Ramos (cell line): ENCODE data around the gene TRIP4.
"Not testable (repeated sequence)": the region's sequence is repeated elsewhere in the genome, so short reads cannot be mapped to it uniquely, and the experiment has no call there.

ENCODE experiments used
- in situ Hi-C: fragments of 300-500 bp; cut with MboI; formaldehyde crosslinking; loops from one replicate; pipeline ENCODE4 v1.14.3; 2022; ENCODE audit warnings: low sequenced_read_pairs; ENCODE audit not compliant: unreplicated experiment

The TRIP4 gene

DNA sequence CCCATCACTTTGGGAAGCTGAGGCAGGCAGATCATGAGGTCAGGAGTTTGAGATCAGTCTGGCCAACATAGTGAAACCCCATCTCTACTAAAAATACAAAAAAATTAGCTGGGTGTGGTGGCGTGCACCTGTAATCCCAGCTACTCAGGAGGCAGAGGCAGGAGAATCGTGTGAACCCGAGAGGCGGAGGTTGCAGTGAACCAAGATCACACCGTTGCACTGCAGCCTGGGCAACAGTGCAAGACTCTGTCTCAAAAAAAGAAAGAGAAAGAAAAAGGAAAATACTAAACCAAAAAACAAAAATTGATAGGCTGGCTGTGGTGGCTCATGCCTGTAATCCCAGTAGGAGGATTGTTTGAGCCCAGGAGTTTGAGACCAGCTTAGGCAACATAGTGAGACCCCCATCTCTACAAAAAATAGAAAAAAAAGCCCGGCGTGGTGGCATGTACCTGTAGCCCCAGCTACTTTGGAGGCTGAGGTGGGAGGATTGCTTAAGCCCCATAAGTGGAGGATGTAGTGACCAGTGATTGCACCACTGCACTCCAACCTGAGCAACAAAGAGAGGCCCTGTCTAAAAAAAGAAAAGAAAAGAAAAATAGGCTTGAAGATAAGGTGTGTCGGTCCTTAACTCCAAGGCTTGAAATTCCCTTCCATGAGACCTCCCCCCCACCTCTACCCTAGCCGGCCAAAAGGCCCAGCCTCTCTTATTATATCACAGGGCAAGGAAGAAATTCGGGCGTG lies 7.3 kb upstream of the TRIP4 start:
- in situ Hi-C loops = not testable (repeated sequence)

DNA sequence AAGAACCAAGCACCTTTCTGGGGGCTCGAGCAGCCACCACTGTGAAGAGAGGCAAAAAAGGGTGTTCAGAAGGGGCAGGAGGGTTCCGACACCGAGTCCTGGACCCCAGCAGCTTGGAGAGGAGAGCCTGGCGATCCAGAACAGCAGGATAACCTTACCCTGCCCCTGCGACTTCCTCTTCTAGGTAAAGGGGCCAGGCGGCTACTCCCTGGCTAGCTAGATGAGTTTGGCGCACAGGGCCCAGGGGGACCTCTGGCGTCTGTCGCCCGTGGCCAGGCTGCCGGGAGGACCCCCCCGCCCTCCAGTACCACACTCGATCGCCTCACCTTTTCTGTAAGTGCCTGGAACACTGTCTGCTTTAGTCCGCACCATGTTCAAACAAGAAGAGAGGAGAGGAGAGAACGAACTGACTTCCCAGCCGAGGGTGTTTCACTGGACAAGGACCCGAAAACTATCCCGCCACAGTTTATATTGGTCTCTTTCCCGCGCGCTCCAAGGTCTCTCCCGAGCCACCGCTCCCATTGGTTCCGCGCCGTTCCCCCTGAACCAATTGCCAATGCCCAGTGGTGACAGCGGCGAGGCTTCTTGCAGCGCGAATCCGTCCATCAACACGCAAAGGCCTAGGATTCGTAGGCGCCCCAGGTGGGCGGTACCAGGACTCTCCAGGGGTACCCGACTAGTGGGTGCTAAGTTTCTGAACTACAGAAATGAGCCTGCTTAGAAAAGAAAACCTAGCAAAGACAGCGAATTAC lies 6.5 kb upstream of the TRIP4 start, which contains the start of gene PCLAF:
Gene PCLAF, minus strand, starts transcription at position 442 of the 752 bp plus-strand sequence. Its CDS starts 70 bp downstream, at position 372.
- in situ Hi-C loops = no loop called here

DNA sequence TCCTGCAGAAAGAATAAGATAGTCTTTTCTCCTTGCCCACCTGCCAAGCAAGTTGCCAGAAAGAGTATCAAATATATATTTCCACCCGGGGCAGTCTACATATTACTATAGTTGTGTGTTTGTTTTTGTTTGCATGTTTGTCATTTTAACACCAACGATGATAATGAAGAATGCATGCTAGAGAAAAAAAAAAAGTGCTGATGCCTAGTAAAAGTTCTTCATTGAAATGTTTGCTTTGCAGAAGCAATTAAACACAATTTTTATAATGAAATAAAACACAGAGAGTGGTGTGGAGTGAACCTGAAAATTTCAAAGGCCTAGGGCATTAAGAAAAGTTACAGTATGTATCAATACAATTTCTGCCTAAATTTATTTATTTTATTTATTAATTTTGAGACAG lies 3.9 kb upstream of the TRIP4 start:
- in situ Hi-C loops = no loop called here

DNA sequence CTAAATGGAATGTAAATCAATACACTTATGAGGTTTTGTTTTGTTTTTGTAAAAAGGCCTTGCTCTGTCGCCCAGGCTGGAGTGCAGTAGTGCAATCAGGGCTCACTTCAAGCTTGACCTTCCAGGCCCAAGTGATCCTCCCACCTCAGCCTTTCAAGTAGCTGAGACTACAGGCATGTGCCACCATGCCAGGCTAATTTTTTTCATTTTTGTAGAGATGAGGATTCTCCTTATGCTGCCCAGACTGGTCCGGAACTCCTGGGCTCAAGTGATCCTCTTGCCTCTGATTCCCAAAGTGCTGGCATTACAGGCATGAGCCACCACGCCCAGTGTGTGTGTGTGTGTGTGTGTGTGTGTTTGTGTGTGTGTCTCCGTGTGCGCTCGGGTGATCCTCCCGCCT lies 1.3 kb upstream of the TRIP4 start:
- in situ Hi-C loops = no loop called here

DNA sequence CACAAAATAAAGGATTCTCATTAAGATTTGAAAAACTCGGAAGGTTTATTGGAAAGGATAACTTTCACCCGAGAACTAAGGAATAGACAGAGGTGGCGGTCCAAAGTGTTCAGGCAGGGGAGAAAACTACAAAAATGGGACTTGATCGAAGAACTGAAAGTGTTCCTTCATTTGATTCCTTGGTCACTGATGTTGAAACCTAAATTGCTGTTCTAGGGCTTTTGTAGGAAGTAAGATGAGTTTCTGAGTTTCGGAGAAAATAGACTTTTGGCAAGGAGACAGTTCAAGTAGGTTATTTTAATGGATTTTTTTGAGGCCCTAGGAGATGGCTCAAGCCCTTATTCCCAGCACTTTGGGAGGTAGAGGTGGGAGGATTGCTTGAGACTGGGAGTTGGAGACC lies 1.4 kb downstream of the TRIP4 start:
- in situ Hi-C loops = no loop called here

DNA sequence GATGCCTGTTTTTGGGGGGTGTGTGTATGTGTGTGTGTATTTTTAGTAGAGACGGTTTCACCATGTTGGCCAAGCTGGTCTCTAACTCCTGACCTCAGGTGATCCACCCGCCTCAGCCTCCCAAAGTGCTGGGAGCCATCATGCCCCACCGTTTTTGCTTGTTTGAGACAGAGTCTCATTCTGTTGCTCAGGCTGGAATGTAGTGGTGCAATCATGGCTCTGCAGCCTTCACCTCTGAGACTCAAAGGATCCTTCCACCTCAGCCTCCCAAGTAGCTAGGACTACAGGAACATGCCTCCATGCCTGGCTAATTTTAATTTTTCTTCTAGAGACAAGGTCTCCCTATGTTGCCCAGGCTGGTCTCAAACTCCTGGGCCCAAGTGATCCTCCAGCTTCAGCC lies 4.8 kb downstream of the TRIP4 start:
- in situ Hi-C loops = not testable (repeated sequence)

DNA sequence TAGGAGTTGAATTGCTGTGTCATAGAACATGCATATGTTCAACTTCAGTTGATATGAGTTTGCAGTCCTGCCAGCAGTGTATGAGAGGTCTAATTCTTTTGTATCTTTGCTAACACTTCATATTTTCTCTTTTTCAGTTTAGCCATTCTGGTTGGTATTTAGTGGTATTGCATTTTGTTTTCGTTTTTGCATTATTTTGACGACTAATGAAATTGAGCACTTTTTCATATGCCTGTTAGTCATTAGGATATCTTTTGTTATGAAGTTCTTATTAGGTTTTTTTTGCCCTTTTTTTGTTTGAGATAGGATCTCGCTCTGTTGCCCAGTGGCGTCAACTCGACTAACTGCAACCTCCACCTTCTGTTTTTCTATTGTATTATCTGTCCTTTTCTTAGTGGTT lies 9.2 kb downstream of the TRIP4 start:
- in situ Hi-C loops = no loop called here

DNA sequence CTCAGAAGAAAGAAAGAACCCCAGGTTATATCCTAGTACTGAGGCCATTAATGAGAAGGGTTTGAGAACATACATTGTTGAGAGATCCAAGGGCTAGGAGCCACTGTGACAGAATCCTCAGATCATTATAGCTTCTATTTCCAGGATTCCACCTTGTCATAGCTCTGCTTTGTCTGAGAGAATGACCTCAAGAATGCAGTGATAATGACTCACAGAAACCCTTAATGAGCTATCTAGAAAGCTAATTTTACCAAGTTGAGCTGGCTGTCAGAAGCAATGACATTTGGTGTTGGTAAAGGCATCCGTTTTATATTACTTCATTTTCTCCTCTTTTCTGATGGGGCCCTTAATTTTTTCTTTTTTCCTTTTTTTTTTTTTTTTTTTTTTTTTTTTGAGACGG lies 10.9 kb downstream of the TRIP4 start:
- in situ Hi-C loops = no loop called here

DNA sequence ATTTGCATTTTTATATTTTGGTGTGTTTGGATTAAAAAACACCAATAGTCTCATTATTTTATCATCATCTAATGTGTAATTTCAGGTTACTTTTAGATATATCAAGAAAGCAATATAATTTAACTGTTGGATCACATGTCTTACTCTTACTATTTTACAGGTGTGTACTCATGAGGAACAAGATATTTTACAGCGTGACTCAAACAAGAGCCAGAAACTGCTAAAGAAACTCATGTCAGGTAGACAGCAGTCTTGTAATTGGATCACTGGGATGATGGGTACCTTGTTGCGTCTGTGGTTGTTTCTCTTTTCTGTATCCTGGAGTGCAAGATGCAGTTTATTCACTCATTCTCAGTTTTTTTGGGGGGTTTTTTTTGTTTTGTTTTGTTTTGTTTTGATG lies 12.9 kb downstream of the TRIP4 start:
- in situ Hi-C loops = no loop called here

DNA sequence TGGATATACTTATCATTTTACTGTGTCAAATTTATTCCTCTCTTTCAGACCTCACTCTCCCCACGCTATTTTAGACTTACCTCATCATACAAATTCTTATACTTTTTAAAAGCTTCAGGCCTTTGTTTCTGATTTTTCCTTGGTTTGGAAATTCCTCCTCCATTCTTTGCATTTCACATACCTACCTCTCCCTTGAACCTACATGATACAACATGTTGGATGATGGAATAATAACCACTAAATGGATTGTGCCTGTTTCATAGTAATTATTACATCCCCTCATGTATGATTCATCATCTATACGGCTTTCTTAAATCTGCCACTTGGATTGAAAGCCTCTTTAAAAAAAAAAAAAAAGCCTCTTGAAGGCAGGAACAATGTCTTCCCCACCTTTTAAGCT lies 24.6 kb downstream of the TRIP4 start:
- in situ Hi-C loops = no loop called here

DNA sequence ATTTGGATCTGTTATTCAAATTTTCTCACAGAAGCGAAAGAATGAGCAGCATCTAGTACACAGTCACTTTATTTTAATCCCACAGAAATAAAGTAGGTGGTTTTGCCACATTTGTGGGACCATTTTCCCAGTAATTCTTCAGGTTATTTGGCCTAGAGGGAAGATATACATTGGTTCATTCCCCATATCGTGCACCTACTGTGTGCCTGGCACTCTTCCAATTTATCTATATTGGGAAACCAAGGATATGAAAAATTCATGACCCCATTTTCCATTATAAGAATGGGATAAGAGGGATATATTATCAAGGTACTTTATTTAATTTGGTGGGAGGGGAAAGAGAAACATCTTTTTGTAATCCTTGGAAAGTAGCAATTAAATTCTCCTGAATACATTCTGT lies 35.1 kb downstream of the TRIP4 start:
- in situ Hi-C loops = no loop called here

DNA sequence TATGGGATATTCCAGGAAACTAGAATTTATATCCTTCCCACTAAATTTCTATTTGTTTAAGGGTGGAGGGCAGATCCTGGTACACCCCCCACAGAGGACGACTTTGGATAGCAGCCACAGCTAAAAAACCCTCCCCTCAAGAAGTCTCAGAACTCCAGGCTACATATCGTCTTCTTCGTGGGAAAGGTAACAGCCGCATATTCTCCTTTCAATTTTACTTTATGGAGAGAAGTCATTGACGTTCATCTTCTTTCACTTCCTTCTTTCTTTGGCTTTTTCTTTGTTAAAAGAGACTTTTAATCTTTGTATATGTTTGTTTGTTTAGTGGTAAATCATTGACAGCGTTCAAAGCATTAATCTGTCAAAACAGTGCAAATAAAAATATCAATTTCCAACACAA lies 36.3 kb downstream of the TRIP4 start:
- in situ Hi-C loops = no loop called here

DNA sequence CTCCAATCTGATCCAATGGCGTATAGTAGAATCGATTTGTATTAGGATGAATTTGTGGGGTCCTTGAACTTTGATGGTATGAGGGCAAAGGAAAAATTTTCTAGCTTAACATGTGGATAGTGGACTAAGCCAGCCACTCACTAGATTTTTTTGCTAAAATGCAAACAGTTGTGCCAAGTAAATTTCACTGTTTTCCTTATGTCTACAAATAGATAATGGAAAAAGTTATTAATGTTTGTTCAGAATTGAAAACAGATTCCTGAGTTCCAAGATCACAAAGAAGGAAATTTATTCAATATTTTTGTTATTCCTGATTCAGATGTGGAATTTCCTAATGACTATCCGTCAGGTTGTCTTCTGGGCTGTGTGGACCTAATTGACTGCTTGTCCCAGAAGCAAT lies 37.6 kb downstream of the TRIP4 start:
- in situ Hi-C loops = loop anchor here (5.0 kb wide), 1 partner anchor 302 kb away; no protein-coding TSS in a partner anchor

DNA sequence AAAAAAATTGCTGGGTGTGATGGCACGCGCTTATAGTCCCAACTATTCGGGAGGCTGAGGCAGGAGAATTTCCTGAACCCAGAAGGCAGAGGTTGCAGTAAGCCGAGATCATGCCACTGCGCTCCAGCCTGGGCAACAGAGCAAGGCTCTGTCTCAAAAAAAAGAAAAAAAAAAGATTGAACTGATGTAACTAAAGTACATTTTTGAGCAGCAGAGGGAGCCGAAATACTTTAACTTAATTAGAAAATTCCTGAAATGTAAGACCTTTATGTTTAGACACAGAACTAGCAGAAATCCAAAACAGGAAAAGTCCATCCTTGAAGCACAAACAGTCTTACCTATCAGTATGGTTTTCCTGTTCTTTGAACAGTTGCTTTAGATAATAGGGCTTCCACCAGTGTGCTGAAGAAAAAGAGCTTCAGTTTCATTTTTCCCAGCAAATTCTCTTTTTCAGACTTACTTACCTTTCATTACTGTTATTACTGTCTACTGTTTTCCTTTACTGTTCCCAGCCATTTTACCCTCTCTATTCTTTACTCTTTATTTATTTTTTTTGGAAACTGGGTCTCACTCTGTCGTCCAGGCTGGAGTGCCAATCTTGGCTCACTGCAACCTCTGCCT lies 39.3 kb downstream of the TRIP4 start:
- in situ Hi-C loops = loop anchor here (5.0 kb wide), 1 partner anchor 300 kb away; no protein-coding TSS in a partner anchor

DNA sequence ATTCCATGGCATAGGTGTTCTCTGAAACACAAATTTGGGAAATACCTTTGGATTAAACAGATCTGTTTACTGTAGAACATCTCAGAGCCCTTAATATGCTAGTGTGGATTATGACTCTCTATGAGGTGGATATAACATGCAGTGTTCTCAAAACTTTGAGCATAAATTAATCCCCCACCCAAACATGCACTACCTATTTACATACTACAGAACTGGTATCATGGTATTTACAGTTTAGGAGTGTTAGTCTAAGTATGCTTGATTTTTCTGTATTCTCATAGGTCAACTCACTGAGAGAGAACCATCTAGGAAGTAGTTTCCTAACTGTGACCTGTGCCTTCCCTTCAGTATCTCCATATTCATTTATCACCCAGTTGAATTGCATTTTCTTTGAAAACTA lies 41.8 kb downstream of the TRIP4 start:
- in situ Hi-C loops = loop anchor here (5.0 kb wide), 1 partner anchor 298 kb away; no protein-coding TSS in a partner anchor

DNA sequence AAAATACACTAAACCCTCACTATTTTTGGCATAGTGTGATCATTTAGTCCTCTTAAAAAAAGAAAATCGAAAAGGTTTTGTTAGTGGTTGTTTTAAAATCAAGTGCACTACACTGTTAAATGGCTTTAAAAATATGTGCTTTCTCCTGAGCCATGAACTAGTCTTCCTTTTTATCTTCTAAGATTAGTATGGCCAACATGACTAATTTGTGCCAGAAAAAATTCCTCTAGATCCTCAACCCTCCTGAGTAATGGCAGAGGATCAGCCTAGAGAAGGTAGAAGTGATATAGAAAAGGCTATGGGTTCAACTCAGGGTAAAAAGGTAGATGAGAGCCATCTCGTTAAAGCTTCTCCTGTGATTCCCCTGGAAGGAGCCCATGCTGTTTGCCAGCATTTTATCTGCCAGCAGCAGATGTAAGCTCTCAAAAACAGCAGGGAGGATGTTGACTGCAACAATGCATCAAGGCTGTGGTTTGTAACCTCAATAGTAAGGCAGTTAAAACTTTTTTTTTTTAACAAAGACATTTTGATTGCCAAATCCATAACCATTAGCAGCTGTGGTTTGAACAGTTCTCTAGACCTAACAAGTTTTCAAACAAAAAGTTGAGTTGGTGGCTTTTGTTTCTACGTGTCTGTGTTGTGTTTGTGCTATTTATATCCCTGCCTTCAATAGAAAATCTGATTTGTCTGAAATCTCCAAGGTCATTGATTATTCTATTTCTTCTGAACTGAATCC lies 42.5 kb downstream of the TRIP4 start:
- in situ Hi-C loops = loop anchor here (5.0 kb wide), 1 partner anchor 297 kb away; no protein-coding TSS in a partner anchor

DNA sequence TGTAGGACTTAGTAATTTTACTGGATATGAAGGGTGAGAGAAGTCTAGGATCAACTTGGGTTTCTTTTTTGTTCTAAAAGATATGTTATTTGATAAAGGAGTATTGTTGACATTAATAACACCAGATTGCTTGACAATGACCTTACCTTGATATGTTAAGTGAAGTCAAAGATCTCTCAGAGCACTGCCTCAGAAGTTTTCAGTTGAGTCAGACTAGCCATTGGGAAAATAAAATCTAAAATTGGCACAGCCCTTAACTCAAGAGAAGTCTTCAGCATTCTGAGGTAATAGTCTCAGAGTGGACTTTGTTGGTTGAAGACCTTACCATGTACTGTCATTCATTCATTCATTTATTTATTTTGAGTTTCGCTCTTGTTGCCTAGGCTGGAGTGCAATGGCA lies 50.3 kb downstream of the TRIP4 start:
- in situ Hi-C loops = no loop called here

DNA sequence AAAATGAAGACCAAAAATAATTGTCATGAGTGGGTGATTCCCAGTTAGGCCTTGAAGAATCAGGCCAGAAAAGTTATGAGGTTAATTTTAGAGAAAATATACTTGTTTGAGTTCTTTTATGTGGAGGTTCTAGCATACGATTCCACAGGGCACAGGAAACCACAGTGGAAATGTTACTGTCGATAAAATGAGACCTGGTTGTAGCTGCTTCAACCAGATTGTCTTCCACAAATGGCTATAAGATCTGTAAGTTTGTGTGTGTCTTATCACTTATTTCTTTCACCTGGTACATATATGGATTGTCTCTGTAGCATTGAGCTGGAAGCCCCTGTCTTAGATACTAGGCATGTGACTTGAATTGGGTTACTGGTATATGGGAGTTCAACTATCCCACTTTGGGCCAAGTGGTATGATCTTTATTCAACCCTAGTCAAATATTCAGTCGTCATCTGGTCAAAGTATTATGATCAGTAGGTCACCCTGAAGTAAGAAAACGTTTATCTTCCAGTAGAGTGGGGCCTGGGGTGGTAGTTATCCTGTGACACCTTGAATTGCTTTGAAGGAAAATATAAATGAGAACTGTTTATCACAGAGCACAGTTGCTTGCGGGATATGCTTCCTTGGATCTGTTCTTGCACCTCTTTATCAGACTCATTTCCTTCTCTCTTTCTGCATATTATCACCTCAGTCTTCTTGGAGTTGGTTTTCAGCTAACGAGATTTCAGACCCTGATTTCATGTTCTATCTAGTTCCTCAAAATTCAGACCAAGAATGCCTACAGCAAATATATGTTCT lies 51.2 kb downstream of the TRIP4 start:
- in situ Hi-C loops = no loop called here

DNA sequence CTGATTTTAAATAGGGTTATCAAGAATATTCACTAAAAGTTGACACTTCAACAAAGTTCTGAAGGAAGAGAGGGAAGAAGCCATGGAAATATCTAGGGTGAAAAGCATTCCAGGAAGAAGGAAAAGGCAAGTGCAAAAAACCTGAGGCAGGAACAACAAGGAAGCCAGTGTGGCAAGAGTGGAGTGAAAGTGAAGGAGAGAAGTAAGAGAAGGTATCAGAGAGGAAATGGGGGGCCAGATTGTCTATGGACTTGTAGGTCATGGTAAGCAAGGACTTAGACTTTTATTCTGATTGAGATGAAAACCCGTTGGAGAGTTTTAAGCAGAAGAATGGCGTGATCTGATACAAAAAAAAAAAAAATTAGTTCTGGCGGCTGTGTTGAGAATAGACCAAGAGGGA lies 54.2 kb downstream of the TRIP4 start:
- in situ Hi-C loops = no loop called here

DNA sequence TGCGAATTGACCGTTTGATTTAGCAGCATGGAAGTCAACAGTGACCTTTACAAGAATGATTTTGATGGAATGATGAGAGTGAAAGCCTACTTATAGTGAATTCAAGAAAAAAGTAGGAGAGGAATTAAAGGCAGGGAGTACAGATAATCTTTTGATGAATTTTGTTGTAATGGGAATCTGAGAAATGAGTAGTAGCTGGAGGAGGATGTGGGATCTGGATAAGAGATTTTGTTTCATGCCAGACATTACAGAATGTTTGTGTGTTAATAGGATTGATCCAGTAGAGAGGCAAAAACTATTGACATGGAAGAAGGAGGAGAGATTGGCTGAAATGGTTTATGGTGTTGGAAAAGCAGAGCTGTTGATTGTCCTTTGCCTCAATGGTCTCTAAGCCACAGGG lies 55.4 kb downstream of the TRIP4 start:
- in situ Hi-C loops = no loop called here
